Measurements from ENCODE around the gene FXN. TPM values are rescaled to one million over a fixed set of nuclear protein-coding genes. Genes with fewer than 3 reads are reported as not detected.

The FXN gene
- total RNA-seq, 1 donor from 2014 or later = 22.7 TPM

GRCh38 chr9:69060766-69061165 lies 25.2 kb downstream of the FXN start:
- Histone ChIP-seq H3K4me3 (ENCODE audit: insufficient read depth, low read depth, low read length) (no peak overlapping the region), H2AFZ (ENCODE audit: low read depth, low read length) (no peak overlapping the region), H3K4me2 (ENCODE audit: low read length) (no peak overlapping the region), H3K9ac (ENCODE audit: low read length) (no peak overlapping the region), H3K79me2 (ENCODE audit: insufficient read depth, low read length) (no peaks in the 10 kb centered on the region), H3K9me3 (ENCODE audit: insufficient read depth, low read depth, low read length) (no peaks in the 10 kb centered on the region), H3K4me1 (ENCODE audit: insufficient read depth, low read length) (no peaks in the 10 kb centered on the region), H3K27ac (ENCODE audit: low read depth, low read length) (no peak overlapping the region), H4K20me1 (ENCODE audit: insufficient read depth, low read length) (no peaks in the 10 kb centered on the region), H3K36me3 (ENCODE audit: insufficient read depth, low read length) (peaks cover 3% of the 10 kb centered on the region), H3K27me3 (ENCODE audit: insufficient read depth, low read length) (no peaks in the 10 kb centered on the region)
- Mint-ChIP-seq H3K9me3 (ENCODE audit: unreplicated experiment) (no peaks in the 10 kb centered on the region), H3K36me3 (ENCODE audit: low read depth, unreplicated experiment) (peaks cover 10% of the 10 kb centered on the region), H3K27ac (ENCODE audit: unreplicated experiment) (no peak overlapping the region), H3K27me3 (ENCODE audit: low read depth, unreplicated experiment) (no peaks in the 10 kb centered on the region), H3K4me3 (ENCODE audit: unreplicated experiment) (no peak overlapping the region), H3K4me1 (ENCODE audit: low read depth, unreplicated experiment) (no peaks in the 10 kb centered on the region)
- TF ChIP-seq, protein P1, sequence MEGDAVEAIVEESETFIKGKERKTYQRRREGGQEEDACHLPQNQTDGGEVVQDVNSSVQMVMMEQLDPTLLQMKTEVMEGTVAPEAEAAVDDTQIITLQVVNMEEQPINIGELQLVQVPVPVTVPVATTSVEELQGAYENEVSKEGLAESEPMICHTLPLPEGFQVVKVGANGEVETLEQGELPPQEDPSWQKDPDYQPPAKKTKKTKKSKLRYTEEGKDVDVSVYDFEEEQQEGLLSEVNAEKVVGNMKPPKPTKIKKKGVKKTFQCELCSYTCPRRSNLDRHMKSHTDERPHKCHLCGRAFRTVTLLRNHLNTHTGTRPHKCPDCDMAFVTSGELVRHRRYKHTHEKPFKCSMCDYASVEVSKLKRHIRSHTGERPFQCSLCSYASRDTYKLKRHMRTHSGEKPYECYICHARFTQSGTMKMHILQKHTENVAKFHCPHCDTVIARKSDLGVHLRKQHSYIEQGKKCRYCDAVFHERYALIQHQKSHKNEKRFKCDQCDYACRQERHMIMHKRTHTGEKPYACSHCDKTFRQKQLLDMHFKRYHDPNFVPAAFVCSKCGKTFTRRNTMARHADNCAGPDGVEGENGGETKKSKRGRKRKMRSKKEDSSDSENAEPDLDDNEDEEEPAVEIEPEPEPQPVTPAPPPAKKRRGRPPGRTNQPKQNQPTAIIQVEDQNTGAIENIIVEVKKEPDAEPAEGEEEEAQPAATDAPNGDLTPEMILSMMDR (IDR thresholded peaks at IDR 0.05; ENCODE audit: insufficient read depth, low read depth, low read length) = no peak
- TF ChIP-seq EZH2 (IDR thresholded peaks at IDR 0.05; ENCODE audit: insufficient read depth, low read length) = no peak
- DNase-seq (ENCODE audit: low read depth) = no peak
- no peak for FAIRE-seq

- H3K36me3 ChIP-seq (ENCODE audit: insufficient read depth, low read length) = peaks cover 7% of the 10 kb centered on the region
- Mint-ChIP-seq H3K27me3 (ENCODE audit: low read depth, unreplicated experiment) (no peaks in the 10 kb centered on the region), H3K4me3 (ENCODE audit: unreplicated experiment) (no peak overlapping the region), H3K36me3 (ENCODE audit: low read depth, unreplicated experiment) (peaks cover 8% of the 10 kb centered on the region), H3K9me3 (ENCODE audit: unreplicated experiment) (no peaks in the 10 kb centered on the region), H3K4me1 (ENCODE audit: low read depth, unreplicated experiment) (no peaks in the 10 kb centered on the region), H3K27ac (ENCODE audit: unreplicated experiment) (no peak overlapping the region)
- no peaks in the 10 kb centered on the region for H3K4me1 ChIP-seq (ENCODE audit: insufficient read depth, low read length)
- no peak overlapping the region for H3K4me3 ChIP-seq (ENCODE audit: insufficient read depth, low read depth, low read length)
- no peaks in the 10 kb centered on the region for H4K20me1 ChIP-seq (ENCODE audit: insufficient read depth, low read length)
- FAIRE-seq = no peak
- no peak overlapping the region for H3K27ac ChIP-seq (ENCODE audit: low read depth, low read length)
- H2AFZ ChIP-seq (ENCODE audit: low read depth, low read length) = no peak overlapping the region
- H3K79me2 ChIP-seq (ENCODE audit: insufficient read depth, low read length) = no peaks in the 10 kb centered on the region
- no peak overlapping the region for H3K4me2 ChIP-seq (ENCODE audit: low read length)
- DNase-seq (ENCODE audit: low read depth) = no peak
- TF ChIP-seq, protein P1 (IDR thresholded peaks at IDR 0.05; ENCODE audit: insufficient read depth, low read depth, low read length) = no peak
- no peak for TF ChIP-seq EZH2 (IDR thresholded peaks at IDR 0.05; ENCODE audit: insufficient read depth, low read length)
- H3K9me3 ChIP-seq (ENCODE audit: insufficient read depth, low read depth, low read length) = no peaks in the 10 kb centered on the region
- H3K27me3 ChIP-seq (ENCODE audit: insufficient read depth, low read length) = no peaks in the 10 kb centered on the region
- no peak overlapping the region for H3K9ac ChIP-seq (ENCODE audit: low read length)
These were observed 26.6 kb downstream of the FXN start for GRCh38 chr9:69062195-69062594.

- no peak overlapping the region for H3K4me2 ChIP-seq (ENCODE audit: low read length)
- Mint-ChIP-seq H3K27me3 (ENCODE audit: low read depth, unreplicated experiment) (no peaks in the 10 kb centered on the region), H3K9me3 (ENCODE audit: unreplicated experiment) (no peaks in the 10 kb centered on the region), H3K27ac (ENCODE audit: unreplicated experiment) (no peak overlapping the region), H3K36me3 (ENCODE audit: low read depth, unreplicated experiment) (peaks cover 9% of the 10 kb centered on the region), H3K4me3 (ENCODE audit: unreplicated experiment) (no peak overlapping the region), H3K4me1 (ENCODE audit: low read depth, unreplicated experiment) (no peaks in the 10 kb centered on the region)
- FAIRE-seq (no peak), DNase-seq (ENCODE audit: low read depth) (no peak)
- H3K27me3 ChIP-seq (ENCODE audit: insufficient read depth, low read length) = no peaks in the 10 kb centered on the region
- H3K79me2 ChIP-seq (ENCODE audit: insufficient read depth, low read length) = no peaks in the 10 kb centered on the region
- H3K4me3 ChIP-seq (ENCODE audit: insufficient read depth, low read depth, low read length) = no peak overlapping the region
- no peak overlapping the region for H3K9ac ChIP-seq (ENCODE audit: low read length)
- H3K9me3 ChIP-seq (ENCODE audit: insufficient read depth, low read depth, low read length) = no peaks in the 10 kb centered on the region
- peaks cover 7% of the 10 kb centered on the region for H3K36me3 ChIP-seq (ENCODE audit: insufficient read depth, low read length)
- H4K20me1 ChIP-seq (ENCODE audit: insufficient read depth, low read length) = no peaks in the 10 kb centered on the region
- H3K4me1 ChIP-seq (ENCODE audit: insufficient read depth, low read length) = no peaks in the 10 kb centered on the region
- no peak overlapping the region for H2AFZ ChIP-seq (ENCODE audit: low read depth, low read length)
- H3K27ac ChIP-seq (ENCODE audit: low read depth, low read length) = no peak overlapping the region
- TF ChIP-seq, protein P1 (IDR thresholded peaks at IDR 0.05; ENCODE audit: insufficient read depth, low read depth, low read length) = no peak
- no peak for TF ChIP-seq EZH2 (IDR thresholded peaks at IDR 0.05; ENCODE audit: insufficient read depth, low read length)
These were observed 28.3 kb downstream of the FXN start for GRCh38 chr9:69063839-69064238.
